ENCODE results near the gene TMEM259. TPM values are rescaled to one million over a fixed set of nuclear protein-coding genes. Genes with fewer than 3 reads are reported as not detected.

The TMEM259 gene
- total and polyA plus RNA-seq, 9 of the 15 experiments (the other 6 are each of a cell fraction or from before 2014, with no cell fraction given): 0.52 to 231 (median 63.6) TPM

GRCh38 chr19:1066748-1067340 is 45.9 kb upstream of the TMEM259 start, which contains the start of gene ARHGAP45 (continued):
- 0 out of 2 replicates have a peak, but pooled peaks have one; percentile 11 for TF ChIP-seq MGA (IDR thresholded peaks at IDR 0.05)
- TF ChIP-seq POLR2G (IDR thresholded peaks at IDR 0.05; ENCODE audit: low read depth, low read length): peak; percentile 75
- 0 out of 2 replicates have a peak, but pooled peaks have one; percentile 26 for TF ChIP-seq CBFA2T2 (conservative IDR thresholded peaks at IDR 0.05)
- no peak for TF ChIP-seq PKNOX1 (IDR thresholded peaks at IDR 0.05)
- TF ChIP-seq TFAP4 (CRISPR knock-in tag; IDR thresholded peaks at IDR 0.05; ENCODE audit: borderline replicate concordance): peak; percentile 81
- no peak for TF ChIP-seq CREB1 (IDR thresholded peaks at IDR 0.05)
- TF ChIP-seq CREB1 (CRISPR knock-in tag; IDR thresholded peaks at IDR 0.05): 0 out of 2 replicates have a peak, but pooled peaks have one; percentile 21
- TF ChIP-seq MAX (CRISPR knock-in tag; IDR thresholded peaks at IDR 0.05): peak; percentile 68
- TF ChIP-seq ATF1 (CRISPR knock-in tag; IDR thresholded peaks at IDR 0.05): no peak
- 0 out of 2 replicates have a peak, but pooled peaks have one; percentile 14 for TF ChIP-seq ATF1 (tag; IDR thresholded peaks at IDR 0.05)
- 0 out of 2 replicates have a peak, but pooled peaks have one; percentile 17 for TF ChIP-seq TFE3 (CRISPR knock-in tag; IDR thresholded peaks at IDR 0.05)
